B cell (primary cell): ENCODE data around the gene RIC3. TPM values are rescaled to one million over a fixed set of nuclear protein-coding genes. Genes with fewer than 3 reads are reported as not detected.
A peak's percentile ranks its signal among the peaks of the same experiment; 100 is the strongest.

Experiments used
- ATAC-seq: fragments of 200-7000 bp; cut with Tn5 transposase; one replicate; pipeline ENCODE4 v1.10.0; 2021; ENCODE audit warnings: low read depth, mild to moderate bottlenecking, moderate number of reproducible peaks, moderate library complexity
- CTCF ChIA-PET: fragments of 350-600 bp; sonication (Branson Sonifier 250); formaldehyde crosslinking; loops from one replicate; lab custom pipeline; 2021; ENCODE audit warnings: antibody characterized with exemption, inconsistent platforms; lab: Charles Lee
- POLR2A ChIA-PET: fragments of 350-600 bp; sonication (Branson Sonifier 250); formaldehyde crosslinking; loops from one replicate; lab custom pipeline; 2021; ENCODE audit warnings: antibody characterized with exemption; lab: Charles Lee
- DNase-seq: peaks from one replicate; pipeline ENCODE4 v3.0.0; 2013
- H2AFZ ChIP-seq: 2 replicates; pipeline ENCODE4 v1.6.1; 2012; ENCODE audit warnings: mild to moderate bottlenecking, low read depth, low read length; ENCODE audit not compliant: insufficient read depth, poor library complexity, severe bottlenecking
- H3K27ac ChIP-seq, 2 donors: 1 replicate in 1 of 2; 2 replicates in 1 of 2; pipeline ENCODE4 v1.5.1; 2012 to 2013; ENCODE audit warnings: low read length in 2 of 2, mild to moderate bottlenecking in 2 of 2, moderate library complexity in 1 of 2
- H3K27me3 ChIP-seq, 4 experiments: fragments of 200-600 bp in 1 of 4; sonication (generic) in 1 of 4; replicated peaks in 1 of 4; 1 replicate in 2 of 4; 2 replicates in 2 of 4; pipeline versions ENCODE4 v1.6.1 to v1.7.0; 2013 to 2016; ENCODE audit warnings: low read length in 3 of 4, mild to moderate bottlenecking in 2 of 4, mixed read lengths in 1 of 4, moderate library complexity in 1 of 4; ENCODE audit not compliant: insufficient read depth in 4 of 4, control insufficient read depth in 3 of 4; ENCODE audit errors: control extremely low read depth in 1 of 4
- H3K36me3 ChIP-seq, 2 experiments: replicated peaks in 1 of 2; 1 replicate in 1 of 2; 2 replicates in 1 of 2; pipeline versions ENCODE4 v1.6.1 to v1.7.1; 2013; ENCODE audit warnings: low read length in 1 of 2; ENCODE audit not compliant: insufficient read depth in 2 of 2, control insufficient read depth in 1 of 2; ENCODE audit errors: control extremely low read depth in 1 of 2, extremely low read depth in 1 of 2
- H3K4me1 ChIP-seq, 2 donors: fragments of 200-600 bp in 1 of 2; sonication (generic) in 1 of 2; 1 replicate in 1 of 2; 2 replicates in 1 of 2; pipeline versions ENCODE4 v1.5.1 to v1.6.1; 2013 to 2017; ENCODE audit warnings: low read length in 2 of 2; ENCODE audit not compliant: control insufficient read depth in 2 of 2, insufficient read depth in 2 of 2
- H3K4me2 ChIP-seq: replicated peaks from 2 replicates; pipeline ENCODE3; 2012; ENCODE audit warnings: mild to moderate bottlenecking, low read depth, low read length; ENCODE audit not compliant: poor library complexity, severe bottlenecking
- H3K4me3 ChIP-seq, 5 experiments: fragments of 200-600 bp in 1 of 5; sonication (generic) in 1 of 5; 1 replicate in 3 of 5; 2 replicates in 2 of 5; pipeline versions ENCODE4 v1.5.1 to v1.7.0; 2011 to 2016; ENCODE audit warnings: low read length in 4 of 5, mild to moderate bottlenecking in 4 of 5, low read depth in 2 of 5, control low read depth in 1 of 5, moderate library complexity in 1 of 5; ENCODE audit not compliant: insufficient read depth in 1 of 5; ENCODE audit errors: control extremely low read depth in 1 of 5, extremely low read depth in 1 of 5
- H3K79me2 ChIP-seq: fragments of 200-600 bp; sonication (generic); one replicate; pipeline ENCODE4 v1.6.0; 2016; ENCODE audit warnings: low read length; ENCODE audit not compliant: control insufficient read depth, insufficient read depth
- H3K9ac ChIP-seq: fragments of 200-600 bp; sonication (generic); 2 replicates; pipeline ENCODE4 v1.6.1; 2017; ENCODE audit warnings: mild to moderate bottlenecking, low read length, moderate library complexity
- H3K9me3 ChIP-seq, 3 donors: one replicate each; pipeline versions ENCODE4 v1.6.1 to v1.7.1; 2013; ENCODE audit warnings: low read length in 2 of 3; ENCODE audit not compliant: control insufficient read depth in 2 of 3, insufficient read depth in 1 of 3; ENCODE audit errors: control extremely low read depth in 1 of 3
- H4K20me1 ChIP-seq: 2 replicates; pipeline ENCODE4 v1.6.0; 2012; ENCODE audit warnings: mild to moderate bottlenecking, low read length; ENCODE audit not compliant: insufficient read depth, control insufficient read depth, poor library complexity, severe bottlenecking
- H3K27ac Mint-ChIP-seq: one replicate; pipeline ENCODE4 v1.8.0; 2021; ENCODE audit warnings: mixed read lengths
- H3K27me3 Mint-ChIP-seq: one replicate; pipeline ENCODE4 v1.8.0; 2021; ENCODE audit warnings: mixed read lengths
- H3K4me1 Mint-ChIP-seq: one replicate; pipeline ENCODE4 v1.8.0; 2021; ENCODE audit warnings: mixed read lengths
- H3K4me3 Mint-ChIP-seq: one replicate; pipeline ENCODE4 v1.8.0; 2021; ENCODE audit warnings: mixed read lengths
- H3K9me3 Mint-ChIP-seq: one replicate; pipeline ENCODE4 v1.8.0; 2022; ENCODE audit warnings: mixed read lengths; ENCODE audit not compliant: insufficient read depth
- CTCF ChIP-seq: fragments of 200-600 bp; IDR thresholded peaks from one replicate; pipeline ENCODE4 v1.8.0; 2022; ENCODE audit warnings: antibody characterized with exemption, mild to moderate bottlenecking
- EZH2 ChIP-seq: IDR thresholded peaks from 2 replicates; pipeline ENCODE4 v1.6.1; 2012; ENCODE audit warnings: borderline replicate concordance, low read depth, mild to moderate bottlenecking, moderate library complexity, low read length; ENCODE audit not compliant: insufficient read depth, poor library complexity, severe bottlenecking
- WGBS: methylation state at CpG from one replicate; pipeline ENCODE4 v1.1.5; 2013; ENCODE audit warnings: missing lambda C conversion rate; ENCODE audit not compliant: insufficient coverage; 5-methylcytosine and 5-hydroxymethylcytosine counted together
- intact Hi-C: fragments of 100-400 bp; cut with micrococcal nuclease; formaldehyde crosslinking; loops from one replicate; pipeline ENCODE4 v1.10.0; 2022
- polyA plus RNA-seq: library from polyadenylated mRNA; depleted of rRNA; stranded (reverse); fragments of >200 nt; gene quantifications from 2 replicates; pipeline ENCODE4 v1.2.3, GENCODE V29; 2012
- total RNA-seq, 2 donors: library from RNA; stranded (reverse); fragments of 120-200 nt in 1 of 2; gene quantifications; 1 replicate in 1 of 2; 2 replicates in 1 of 2; pipeline versions ENCODE4 v1.2.3 to v1.2.4, GENCODE V29; 2013 to 2022

RIC3 gene
- total and polyA plus RNA-seq, 2 donors (not counting 1 experiment from before 2014, with no cell fraction given), result 62.4 to 74.6 TPM

GRCh38 chr11:8206251-8207079 lies 37.6 kb upstream of the RIC3 start:
- TF ChIP-seq CTCF (no peak), EZH2 (no peak)
- peaks cover 63% of the 10 kb centered on the region for H3K4me1 Mint-ChIP-seq
- Histone ChIP-seq H3K4me3 (peak overlapping the region in 4 of 5 experiments; percentile 12 to 50 (median 30)), H2AFZ (peak overlapping the region; percentile 77), H3K27ac (peak overlapping the region; percentile 64 to 89), H4K20me1 (no peaks in the 10 kb centered on the region), H3K36me3 (no peaks in the 10 kb centered on the region), H3K4me2 (peak overlapping the region; percentile 72), H3K4me1 (peaks cover 61 to 81% of the 10 kb centered on the region in 2 donors), H3K9ac (peak overlapping the region; percentile 43), H3K27me3 (no peaks in the 10 kb centered on the region), H3K9me3 (no peaks in the 10 kb centered on the region), H3K79me2 (peaks cover 16% of the 10 kb centered on the region)
- peak overlapping the region; percentile 93 for H3K27ac Mint-ChIP-seq
- ATAC-seq (peak; percentile 52), DNase-seq (peak; percentile 80)
- H3K27me3 Mint-ChIP-seq, result no peaks in the 10 kb centered on the region
- H3K9me3 Mint-ChIP-seq, result no peaks in the 10 kb centered on the region
- CTCF ChIA-PET, result interaction anchor here (0.8 to 17.7 kb wide), 8 partner anchors 10 to 365 kb away, joined by 3 to 327 read pairs (median 4); no protein-coding TSS in a partner anchor
- POLR2A ChIA-PET, result interaction anchor here (0.6 kb wide), 1 partner anchor 253 kb away, joined by 7 read pairs; no protein-coding TSS in a partner anchor
- 25% methylated on average over 19 of the region's 31 CpGs for WGBS
- peak overlapping the region; percentile 88 for H3K4me3 Mint-ChIP-seq
- intact Hi-C loops, result loop anchor here (5.0 to 10.0 kb wide), 3 partner anchors 312 to 758 kb away; partner anchors contain the start of genes RPL27A, TMEM9B and TRIM66

- peak overlapping the region; percentile 23 for H3K4me3 Mint-ChIP-seq
- H3K4me1 ChIP-seq, result peaks cover 64 to 79% of the 10 kb centered on the region in 2 donors
- H3K27ac ChIP-seq, result peak overlapping the region; percentile 64 to 89
- H3K36me3 ChIP-seq, result no peaks in the 10 kb centered on the region
- no peaks in the 10 kb centered on the region for H4K20me1 ChIP-seq
- POLR2A ChIA-PET, result no interaction called here
- no peaks in the 10 kb centered on the region for H3K27me3 ChIP-seq
- H3K27ac Mint-ChIP-seq, result peak overlapping the region; percentile 93
- 87% methylated on average over 6 of the region's 8 CpGs for WGBS
- no peaks in the 10 kb centered on the region for H3K9me3 Mint-ChIP-seq
- ATAC-seq (no peak), DNase-seq (no peak)
- intact Hi-C loops, result loop anchor here (5.0 to 10.0 kb wide), 3 partner anchors 311 to 759 kb away; partner anchors contain the start of genes RPL27A, TMEM9B and TRIM66
- peak overlapping the region; percentile 72 for H3K4me2 ChIP-seq
- TF ChIP-seq CTCF, result no peak
- TF ChIP-seq EZH2, result no peak
- peaks cover 16% of the 10 kb centered on the region for H3K79me2 ChIP-seq
- CTCF ChIA-PET, result interaction anchor here (1.2 to 17.7 kb wide), 4 partner anchors 10 to 365 kb away, joined by 4 to 327 read pairs (median 6); no protein-coding TSS in a partner anchor
- H3K9me3 ChIP-seq, result no peaks in the 10 kb centered on the region
- H3K4me3 ChIP-seq, result peak overlapping the region in 1 of 5 experiments; percentile 41
- H3K9ac ChIP-seq, result no peak overlapping the region
- peaks cover 65% of the 10 kb centered on the region for H3K4me1 Mint-ChIP-seq
- H2AFZ ChIP-seq, result peak overlapping the region; percentile 77
- H3K27me3 Mint-ChIP-seq, result no peaks in the 10 kb centered on the region
Observed at GRCh38 chr11:8205566-8205965, 36.7 kb upstream of the RIC3 start.
